ENCODE results near the gene SLC35F1.
A peak's percentile ranks its signal among the peaks of the same experiment; 100 is the strongest.

Gene SLC35F1

DNA sequence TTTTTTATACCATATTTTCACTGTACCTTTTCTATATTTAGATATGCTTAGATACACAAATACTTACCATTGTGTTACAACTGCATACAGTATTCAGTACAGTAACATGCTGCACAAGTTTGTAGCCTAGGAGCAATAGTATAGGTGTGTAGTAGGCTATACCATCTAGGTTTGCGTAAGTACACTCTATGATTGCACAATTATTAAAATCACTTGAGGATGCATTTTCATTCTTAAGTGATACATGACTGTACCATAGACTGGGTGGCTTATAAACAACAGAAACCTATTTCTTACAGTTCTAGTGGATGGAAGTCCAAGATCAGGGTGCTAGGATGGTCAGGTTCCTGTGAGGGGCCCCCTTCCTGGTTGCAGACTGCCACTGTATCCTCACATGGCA, 234.1 kb downstream of the SLC35F1 start:
- H3K36me3 Mint-ChIP-seq = no peaks in the 10 kb centered on the region
- no peak for DNase-seq
- CTCF ChIA-PET = no interaction called here
- no peaks in the 10 kb centered on the region for H3K4me1 Mint-ChIP-seq
- H3K9me3 Mint-ChIP-seq = no peaks in the 10 kb centered on the region
- no peaks in the 10 kb centered on the region for H3K27me3 Mint-ChIP-seq
- no peak overlapping the region for H3K27ac Mint-ChIP-seq
- H3K4me3 Mint-ChIP-seq = no peak overlapping the region

DNA sequence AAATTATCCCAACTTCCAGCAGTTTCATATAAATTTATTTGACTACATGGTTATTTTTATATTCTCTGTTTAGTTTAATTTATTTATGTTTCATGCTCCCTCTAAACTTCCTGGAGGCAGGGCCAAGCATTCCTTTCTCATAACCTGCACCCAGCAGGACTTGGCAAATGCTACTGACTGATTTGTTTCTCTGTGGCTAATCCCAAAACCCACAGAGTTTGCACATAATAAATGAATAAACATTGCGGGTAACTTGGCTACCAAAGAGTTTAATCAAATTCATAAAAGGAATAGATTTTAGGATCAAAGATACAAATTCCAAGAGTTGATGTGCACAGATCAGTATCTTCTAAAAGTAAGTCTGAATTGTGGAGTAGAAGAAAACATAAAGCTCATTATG, 239.5 kb downstream of the SLC35F1 start:
- H3K27me3 Mint-ChIP-seq = no peaks in the 10 kb centered on the region
- H3K27ac Mint-ChIP-seq = no peak overlapping the region
- CTCF ChIA-PET = no interaction called here
- DNase-seq = no peak
- H3K36me3 Mint-ChIP-seq = no peaks in the 10 kb centered on the region
- H3K4me1 Mint-ChIP-seq = no peaks in the 10 kb centered on the region
- H3K9me3 Mint-ChIP-seq = no peaks in the 10 kb centered on the region
- H3K4me3 Mint-ChIP-seq = no peak overlapping the region

DNA sequence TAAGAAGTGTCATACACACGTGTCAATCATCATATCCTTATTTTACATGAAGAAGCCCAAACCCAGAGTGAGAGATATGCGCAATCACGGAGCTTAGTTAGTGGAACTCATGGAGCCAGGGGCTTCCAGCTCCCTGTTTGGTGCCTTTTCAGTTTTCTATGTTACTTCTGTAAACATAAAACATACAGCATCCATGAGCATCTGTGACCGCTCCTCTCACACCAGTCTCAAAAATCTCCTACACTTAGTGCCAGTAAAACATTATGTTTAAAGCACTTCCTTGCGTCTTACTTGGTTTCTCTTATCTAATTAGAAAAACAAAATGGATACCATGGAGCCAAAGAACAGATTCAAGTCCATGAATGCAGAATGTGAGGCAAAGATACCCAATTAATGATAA, 240.4 kb downstream of the SLC35F1 start:
- CTCF ChIA-PET = no interaction called here

DNA sequence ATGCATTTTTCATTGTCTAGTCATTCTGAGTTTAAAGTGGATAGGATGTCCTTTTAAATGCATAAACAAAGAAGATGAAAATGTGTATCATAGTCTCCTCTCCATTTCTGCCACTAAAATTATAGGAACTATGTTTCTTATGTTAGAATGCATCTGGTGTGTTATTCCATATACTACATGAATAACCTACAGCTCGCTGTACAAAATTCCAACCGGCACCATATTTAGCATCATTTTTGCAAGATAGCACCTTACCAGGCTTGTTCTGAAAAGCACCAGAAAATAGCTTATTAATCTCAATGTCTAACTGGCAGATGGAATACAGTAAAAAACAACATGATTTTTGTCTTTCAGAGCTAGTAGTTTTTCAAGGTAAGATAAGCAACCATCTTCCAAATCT, 241.5 kb downstream of the SLC35F1 start:
- H3K27me3 Mint-ChIP-seq = no peaks in the 10 kb centered on the region
- H3K4me1 Mint-ChIP-seq = no peaks in the 10 kb centered on the region
- no peaks in the 10 kb centered on the region for H3K9me3 Mint-ChIP-seq
- H3K4me3 Mint-ChIP-seq = no peak overlapping the region
- no peaks in the 10 kb centered on the region for H3K36me3 Mint-ChIP-seq
- no peak for DNase-seq
- CTCF ChIA-PET = no interaction called here
- no peak overlapping the region for H3K27ac Mint-ChIP-seq

More for the DNA sequence above, 240.4 kb downstream of the SLC35F1 start:
- Mint-ChIP-seq H3K9me3 (no peaks in the 10 kb centered on the region), H3K4me3 (no peak overlapping the region), H3K27ac (no peak overlapping the region), H3K4me1 (no peaks in the 10 kb centered on the region), H3K27me3 (no peaks in the 10 kb centered on the region), H3K36me3 (no peaks in the 10 kb centered on the region)
- no peak for DNase-seq

DNA sequence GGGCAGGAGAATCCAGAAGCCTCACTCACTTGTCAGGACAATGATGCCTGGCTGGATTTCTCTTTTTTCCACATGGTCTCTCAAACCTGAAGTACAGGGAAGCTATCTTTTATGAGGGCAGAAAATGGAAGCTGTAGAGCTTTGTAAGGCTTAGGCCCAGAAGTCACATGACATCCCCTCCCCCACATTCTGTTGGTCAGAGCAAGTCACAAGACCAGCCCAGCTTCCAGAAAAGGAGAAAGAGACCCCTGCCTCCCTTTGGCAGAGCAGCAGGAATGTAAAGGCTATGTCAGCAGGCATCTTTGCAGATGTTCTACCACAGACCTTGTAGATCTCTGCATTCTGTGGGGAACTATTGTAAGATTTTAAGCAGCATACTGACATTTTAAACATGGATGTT, 245.5 kb downstream of the SLC35F1 start:
- Mint-ChIP-seq H3K27ac (no peak overlapping the region), H3K27me3 (no peaks in the 10 kb centered on the region), H3K4me3 (no peak overlapping the region), H3K36me3 (no peaks in the 10 kb centered on the region), H3K9me3 (no peaks in the 10 kb centered on the region), H3K4me1 (no peaks in the 10 kb centered on the region)
- no peak for DNase-seq
- CTCF ChIA-PET = no interaction called here

DNA sequence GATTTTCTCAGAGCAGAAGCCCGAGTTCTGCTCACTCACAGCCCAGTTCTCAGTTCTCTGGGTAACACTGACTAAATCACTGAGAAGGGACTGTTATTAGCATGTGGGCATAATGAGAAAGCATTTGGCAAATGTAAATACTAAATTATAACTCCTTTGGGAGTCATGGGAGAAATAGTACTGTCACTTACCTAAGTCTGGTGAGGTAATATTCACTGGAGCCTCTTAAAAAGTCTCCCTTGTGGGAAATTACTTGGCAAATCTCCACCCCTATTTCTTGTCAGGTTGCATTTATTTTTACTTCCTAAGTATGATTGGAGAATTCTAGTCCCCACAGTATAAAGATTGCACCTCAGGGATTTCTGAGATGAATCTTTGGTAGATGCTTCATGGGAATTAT, 254.3 kb downstream of the SLC35F1 start:
- no peak for DNase-seq

DNA sequence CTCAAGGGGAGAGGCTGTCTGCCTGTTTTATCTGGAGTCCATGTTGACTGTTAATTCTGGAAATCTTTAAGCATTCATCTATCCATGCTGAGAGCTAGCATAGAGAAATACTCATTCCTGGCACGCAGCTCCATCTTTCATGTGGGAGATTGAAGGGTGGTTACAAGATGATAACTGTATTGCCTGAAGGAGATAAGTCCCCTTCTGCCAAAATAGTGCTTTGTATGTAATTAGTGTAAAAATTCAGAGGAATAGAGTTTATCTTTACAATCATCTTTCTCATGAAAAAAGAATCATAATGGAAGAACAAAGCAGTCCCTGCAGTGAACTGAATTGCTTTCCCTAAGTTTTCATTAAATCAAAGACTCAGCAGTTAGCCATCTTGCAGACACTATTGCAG, 256.5 kb downstream of the SLC35F1 start:
- no peak for DNase-seq
- CTCF ChIA-PET = no interaction called here
- Mint-ChIP-seq H3K36me3 (no peaks in the 10 kb centered on the region), H3K27ac (no peak overlapping the region), H3K27me3 (peaks cover 3% of the 10 kb centered on the region), H3K9me3 (no peaks in the 10 kb centered on the region), H3K4me1 (no peaks in the 10 kb centered on the region), H3K4me3 (no peak overlapping the region)

More for the DNA sequence above, 254.3 kb downstream of the SLC35F1 start:
- Mint-ChIP-seq H3K9me3 (no peaks in the 10 kb centered on the region), H3K4me1 (no peaks in the 10 kb centered on the region), H3K4me3 (no peak overlapping the region), H3K36me3 (no peaks in the 10 kb centered on the region), H3K27me3 (peaks cover 3% of the 10 kb centered on the region), H3K27ac (no peak overlapping the region)
- CTCF ChIA-PET = interaction anchor here (0.7 kb wide), 1 partner anchor 332 kb away, joined by 3 read pairs; no protein-coding TSS in a partner anchor

DNA sequence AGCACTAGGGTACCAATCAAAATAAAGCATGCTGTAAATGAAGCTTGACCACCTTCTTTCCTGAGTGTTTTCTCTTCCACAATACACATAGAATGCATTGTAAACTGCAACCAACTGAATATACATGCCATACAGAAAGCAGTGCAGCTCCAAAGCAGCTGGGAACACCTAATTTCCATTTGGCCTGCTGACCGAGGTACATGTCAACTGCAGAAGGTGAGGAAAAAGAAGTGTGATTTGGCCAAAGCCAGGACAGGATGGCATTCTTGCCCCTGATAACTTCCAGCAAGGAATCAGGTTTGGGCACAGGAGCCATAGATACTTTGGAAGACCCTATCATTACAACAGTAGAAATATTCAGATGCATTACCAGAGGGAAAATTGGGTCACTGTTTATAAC, 258.4 kb downstream of the SLC35F1 start:
- Mint-ChIP-seq H3K27me3 (peaks cover 3% of the 10 kb centered on the region), H3K9me3 (no peaks in the 10 kb centered on the region), H3K4me1 (no peaks in the 10 kb centered on the region), H3K27ac (no peak overlapping the region), H3K4me3 (no peak overlapping the region), H3K36me3 (no peaks in the 10 kb centered on the region)
- no peak for DNase-seq
- CTCF ChIA-PET = no interaction called here

DNA sequence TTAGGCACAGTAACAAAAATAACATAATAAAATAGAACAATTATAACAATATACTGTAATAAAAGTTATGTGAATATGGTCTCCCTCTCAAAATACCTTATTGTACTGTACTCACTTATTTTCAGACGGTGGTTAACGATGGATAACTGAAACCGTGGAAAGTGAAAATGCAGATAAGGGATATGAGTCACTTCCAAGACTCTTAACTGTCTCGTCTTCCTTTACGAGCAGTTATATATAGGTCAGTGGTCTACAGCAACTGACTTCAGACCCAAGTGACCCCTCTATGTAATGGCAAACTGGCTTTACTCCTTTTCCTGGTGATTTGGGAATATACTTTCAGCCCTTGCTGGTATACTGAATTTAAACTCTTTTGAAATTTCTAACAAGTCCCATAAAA, 261.4 kb downstream of the SLC35F1 start:
- no peaks in the 10 kb centered on the region for H3K36me3 Mint-ChIP-seq
- CTCF ChIA-PET = no interaction called here
- no peak overlapping the region for H3K4me3 Mint-ChIP-seq
- no peak overlapping the region for H3K27ac Mint-ChIP-seq
- no peaks in the 10 kb centered on the region for H3K27me3 Mint-ChIP-seq
- DNase-seq = no peak
- no peaks in the 10 kb centered on the region for H3K4me1 Mint-ChIP-seq
- H3K9me3 Mint-ChIP-seq = no peaks in the 10 kb centered on the region

DNA sequence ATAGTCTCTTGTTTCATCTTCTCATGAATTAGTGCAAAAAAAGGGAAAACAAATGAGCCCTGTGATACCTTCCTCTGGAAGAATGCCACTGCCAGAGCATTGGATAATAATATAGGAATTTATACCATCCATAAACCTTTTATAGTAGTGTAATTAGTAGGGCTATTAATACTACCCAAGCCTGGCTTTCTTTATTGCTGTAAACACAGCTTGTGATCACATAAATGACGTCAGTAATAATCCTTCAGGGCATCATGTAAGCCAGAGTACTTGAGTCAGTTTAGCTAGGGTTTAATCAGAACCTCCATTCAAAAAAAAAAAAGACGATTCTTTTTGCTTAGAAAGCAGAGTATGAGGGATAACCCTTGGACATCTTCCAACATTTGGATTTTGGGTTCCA, 264.8 kb downstream of the SLC35F1 start:
- no peak for DNase-seq
- CTCF ChIA-PET = no interaction called here
- H3K27ac Mint-ChIP-seq = no peak overlapping the region

DNA sequence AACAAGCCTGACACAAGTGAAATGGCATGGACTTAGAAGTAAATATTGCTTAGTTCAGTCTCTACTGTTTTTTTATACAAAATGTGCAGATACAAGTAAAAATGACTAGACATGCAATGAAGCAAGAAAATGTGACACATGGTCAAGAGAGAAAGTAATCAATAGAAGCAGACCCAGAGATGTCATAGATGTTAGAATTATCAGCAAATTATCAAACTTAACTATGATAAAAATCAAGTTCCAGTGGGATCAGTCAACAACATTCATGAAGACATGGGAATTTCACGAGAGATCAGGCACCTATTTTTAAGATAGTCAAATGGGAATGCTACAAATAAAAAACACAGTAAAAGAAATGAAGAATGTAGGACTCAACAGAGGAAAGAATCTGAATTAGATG, 267.0 kb downstream of the SLC35F1 start:
- H3K27me3 Mint-ChIP-seq = peaks cover under 1% of the 10 kb centered on the region
- no peaks in the 10 kb centered on the region for H3K4me1 Mint-ChIP-seq
- no peak for DNase-seq
- no peak overlapping the region for H3K27ac Mint-ChIP-seq
- H3K9me3 Mint-ChIP-seq = no peaks in the 10 kb centered on the region
- CTCF ChIA-PET = no interaction called here
- H3K4me3 Mint-ChIP-seq = no peak overlapping the region
- no peaks in the 10 kb centered on the region for H3K36me3 Mint-ChIP-seq

More for the DNA sequence above, 264.8 kb downstream of the SLC35F1 start:
- Mint-ChIP-seq H3K4me3 (no peak overlapping the region), H3K27me3 (no peaks in the 10 kb centered on the region), H3K36me3 (no peaks in the 10 kb centered on the region), H3K4me1 (no peaks in the 10 kb centered on the region), H3K9me3 (no peaks in the 10 kb centered on the region)

DNA sequence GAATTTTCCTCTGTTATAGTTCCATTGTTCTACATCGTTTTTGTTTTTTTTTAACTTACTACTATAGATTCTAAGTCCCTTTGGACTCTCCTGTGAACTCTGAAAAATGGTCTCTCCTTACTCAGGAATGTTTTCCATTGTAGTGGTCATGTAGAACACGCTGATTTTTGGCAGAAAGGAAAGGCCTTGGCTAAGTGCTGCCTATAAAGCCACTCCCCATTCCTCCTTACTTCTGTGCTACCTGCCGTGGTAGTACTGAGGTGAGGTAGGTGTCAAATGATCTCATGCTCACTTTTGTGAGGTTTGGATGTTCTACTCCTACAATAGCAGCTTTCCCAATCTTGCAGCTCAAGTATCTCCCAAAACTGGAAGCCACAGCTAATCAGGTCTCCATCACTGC, 270.7 kb downstream of the SLC35F1 start:
- DNase-seq = no peak
- H3K27ac Mint-ChIP-seq = no peak overlapping the region
- H3K4me1 Mint-ChIP-seq = no peaks in the 10 kb centered on the region
- CTCF ChIA-PET = no interaction called here
- H3K4me3 Mint-ChIP-seq = no peak overlapping the region
- H3K9me3 Mint-ChIP-seq = no peaks in the 10 kb centered on the region
- H3K27me3 Mint-ChIP-seq = peaks cover 3% of the 10 kb centered on the region
- no peaks in the 10 kb centered on the region for H3K36me3 Mint-ChIP-seq

DNA sequence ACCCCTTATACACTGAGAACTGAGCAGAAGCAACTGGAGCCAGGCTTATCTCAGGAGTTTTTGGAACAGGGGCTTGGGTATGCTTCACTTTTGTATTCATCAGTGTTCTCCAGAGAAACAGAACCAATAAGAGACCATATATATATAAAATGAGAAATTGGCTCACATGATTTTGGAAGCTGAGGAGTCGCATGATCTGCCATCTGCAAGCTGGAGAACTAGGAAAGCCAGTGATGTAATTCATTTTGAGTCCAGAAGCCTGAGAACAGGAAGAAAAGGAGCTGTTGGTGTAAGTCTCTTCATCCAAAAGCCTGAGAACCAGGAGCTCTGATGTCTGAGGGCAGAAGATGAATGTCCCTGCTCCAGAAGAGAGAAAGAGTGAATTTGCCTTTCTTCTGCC, 272.0 kb downstream of the SLC35F1 start:
- CTCF ChIA-PET = no interaction called here
- no peaks in the 10 kb centered on the region for H3K9me3 Mint-ChIP-seq
- no peak for DNase-seq

DNA sequence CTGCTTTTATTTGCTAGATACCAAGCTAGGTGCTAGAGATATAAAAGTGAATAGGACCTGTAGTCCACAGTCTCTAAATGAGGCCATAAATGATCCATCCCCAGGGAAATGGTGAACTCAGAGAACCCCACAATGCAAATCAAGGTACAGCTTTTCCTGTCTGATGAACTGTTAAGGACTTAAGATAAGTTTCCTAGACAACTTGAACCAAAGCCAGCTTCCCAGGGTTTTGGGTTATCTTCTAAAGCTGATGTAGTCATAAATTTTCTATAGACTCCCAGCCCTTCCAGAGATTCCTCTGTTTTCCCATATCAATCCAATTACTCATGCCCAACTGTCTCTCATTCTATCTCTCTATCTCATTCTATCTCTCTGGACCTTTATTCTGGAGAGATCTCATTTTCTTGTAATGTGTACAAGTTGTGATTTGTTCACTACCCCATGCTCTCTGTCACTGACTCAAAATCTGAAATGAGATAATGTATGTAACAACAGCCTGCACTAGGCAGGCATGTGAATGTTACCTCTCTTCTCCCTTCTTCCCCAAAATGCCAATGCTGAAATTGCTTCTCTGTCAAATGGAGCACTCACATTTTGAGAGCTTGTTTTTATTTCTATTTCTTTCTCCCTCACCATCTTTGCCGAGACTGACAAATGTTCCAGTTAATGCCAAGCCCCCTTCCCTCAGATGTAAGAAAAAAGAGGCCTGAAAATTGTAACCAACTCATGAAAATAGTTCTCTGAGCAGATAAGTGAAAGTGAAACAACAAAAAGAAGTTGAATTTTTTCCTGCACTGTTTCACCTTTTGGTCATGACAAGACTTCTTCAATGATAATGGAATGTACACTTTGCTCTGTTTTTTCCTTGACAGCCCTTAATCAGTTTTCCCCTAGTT, 279.9 kb downstream of the SLC35F1 start:
- H3K36me3 Mint-ChIP-seq = no peaks in the 10 kb centered on the region
- H3K4me1 Mint-ChIP-seq = peaks cover 12% of the 10 kb centered on the region
- H3K4me3 Mint-ChIP-seq = peak overlapping the region; percentile 7
- H3K27ac Mint-ChIP-seq = peak overlapping the region; percentile 33
- H3K27me3 Mint-ChIP-seq = no peaks in the 10 kb centered on the region
- H3K9me3 Mint-ChIP-seq = no peaks in the 10 kb centered on the region
- CTCF ChIA-PET = interaction anchor here (0.8 kb wide), 1 partner anchor 8 kb away, joined by 4 read pairs; no protein-coding TSS in a partner anchor
- no peak for DNase-seq

More for the DNA sequence above, 272.0 kb downstream of the SLC35F1 start:
- peaks cover 3% of the 10 kb centered on the region for H3K27me3 Mint-ChIP-seq
- no peak overlapping the region for H3K4me3 Mint-ChIP-seq
- H3K36me3 Mint-ChIP-seq = no peaks in the 10 kb centered on the region
- H3K4me1 Mint-ChIP-seq = no peaks in the 10 kb centered on the region
- no peak overlapping the region for H3K27ac Mint-ChIP-seq

DNA sequence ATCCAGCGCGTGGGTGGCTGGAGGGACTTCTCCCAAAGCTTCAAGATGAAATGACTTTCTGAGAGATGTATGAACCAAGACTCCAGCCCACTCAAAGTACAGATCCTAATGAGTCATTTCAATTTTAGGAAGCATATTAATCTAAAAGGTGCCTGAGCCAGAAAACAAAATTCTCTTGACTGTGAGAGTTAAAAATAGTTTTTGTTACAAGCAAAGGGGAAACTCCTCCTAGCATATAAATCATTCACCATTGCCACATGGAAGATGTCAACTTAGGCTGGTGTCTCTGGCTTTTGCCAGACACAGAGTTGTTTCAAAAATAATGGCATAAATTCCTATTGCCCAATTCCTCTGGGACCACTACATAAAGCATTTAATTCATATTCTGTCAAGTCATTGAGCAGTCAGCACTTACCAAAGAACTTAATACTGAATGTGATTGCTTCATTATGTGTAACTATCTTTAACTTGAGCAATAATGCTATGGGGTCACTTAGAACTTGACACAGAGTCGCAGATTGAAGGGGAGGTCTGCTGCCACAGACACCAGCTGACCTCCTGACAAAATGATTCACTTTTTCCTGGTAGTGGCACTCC, 280.6 kb downstream of the SLC35F1 start:
- H3K27me3 Mint-ChIP-seq = no peaks in the 10 kb centered on the region
- peaks cover 12% of the 10 kb centered on the region for H3K4me1 Mint-ChIP-seq
- no peaks in the 10 kb centered on the region for H3K36me3 Mint-ChIP-seq
- peak overlapping the region; percentile 33 for H3K27ac Mint-ChIP-seq
- DNase-seq = no peak
- peak overlapping the region; percentile 7 for H3K4me3 Mint-ChIP-seq
- no peaks in the 10 kb centered on the region for H3K9me3 Mint-ChIP-seq
- CTCF ChIA-PET = no interaction called here

Measured in activated naive CD4-positive, alpha-beta T cell treated with anti-CD3 and anti-CD28 coated beads, Interleukin-2, amount 10 ng/mL, durations not matched to agents 7 days and 5 days (primary cell).